HepG2 (cell line): Measurements from ENCODE around the gene SLC16A3. TPM values are rescaled to one million over a fixed set of nuclear protein-coding genes. Genes with fewer than 3 reads are reported as not detected.

Experiments
- ATF4 ChIP-seq, 2 experiments: fragments of 450-650 bp in 1 of 2; sonication (generic) in 1 of 2; formaldehyde crosslinking; IDR thresholded peaks; 2 replicates each; pipeline versions ENCODE4 v1.5.0 to v1.8.0; 2020 to 2022; ENCODE audit warnings: mild to moderate bottlenecking in 1 of 2, missing genetic modification reagents in 1 of 2
- ATF7 ChIP-seq, 2 experiments: fragments of 450-650 bp in 1 of 2; sonication (generic) in 1 of 2; formaldehyde crosslinking in 1 of 2; IDR thresholded peaks; 2 replicates each; pipeline versions ENCODE4 v1.4.0 to v1.6.1; 2016 to 2020; ENCODE audit warnings: antibody characterized with exemption in 1 of 2, mild to moderate bottlenecking in 1 of 2, missing genetic modification reagents in 1 of 2
- HMGA1 ChIP-seq: sonication (generic); formaldehyde crosslinking; conservative IDR thresholded peaks from 2 replicates; pipeline ENCODE4 v1.4.0; 2020; ENCODE audit warnings: missing genetic modification reagents
- KLF11 ChIP-seq: IDR thresholded peaks from 2 replicates; pipeline ENCODE4 v1.6.1; 2016; ENCODE audit warnings: missing compliant biosample characterization
- KLF12 ChIP-seq: sonication (generic); formaldehyde crosslinking; IDR thresholded peaks from 2 replicates; pipeline ENCODE4 v1.4.0; 2020; ENCODE audit warnings: missing genetic modification reagents, borderline replicate concordance
- MYC ChIP-seq: sonication (generic); formaldehyde crosslinking; IDR thresholded peaks from 2 replicates; pipeline ENCODE4 v1.9.0; 2021; ENCODE audit warnings: missing genetic modification reagents, borderline replicate concordance
- NR2F1 ChIP-seq, 2 experiments: fragments of 450-650 bp in 1 of 2; formaldehyde crosslinking in 1 of 2; IDR thresholded peaks; 2 replicates each; pipeline versions ENCODE4 v1.5.0 to v1.6.1; 2016 to 2020; ENCODE audit warnings: mild to moderate bottlenecking in 1 of 2, missing compliant biosample characterization in 1 of 2, missing genetic modification reagents in 1 of 2, moderate library complexity in 1 of 2
- PHF20 ChIP-seq: sonication (generic); formaldehyde crosslinking; IDR thresholded peaks from 2 replicates; pipeline ENCODE4 v1.5.0; 2020; ENCODE audit warnings: mild to moderate bottlenecking, missing genetic modification reagents
- RORA ChIP-seq: sonication (generic); formaldehyde crosslinking; IDR thresholded peaks from 2 replicates; pipeline ENCODE4 v1.5.0; 2020; ENCODE audit warnings: mild to moderate bottlenecking, missing genetic modification reagents, moderate library complexity
- SATB2 ChIP-seq: sonication (generic); formaldehyde crosslinking; IDR thresholded peaks from 2 replicates; pipeline ENCODE4 v1.5.0; 2020; ENCODE audit warnings: missing genetic modification reagents
- SOX13 ChIP-seq, 3 experiments: fragments of 450-650 bp in 1 of 3; sonication (generic) in 1 of 3; formaldehyde crosslinking in 1 of 3; IDR thresholded peaks in 2 of 3; conservative IDR thresholded peaks in 1 of 3; 2 replicates each; pipeline versions ENCODE4 v1.5.0 to v1.6.1; 2016 to 2020; ENCODE audit warnings: antibody characterized with exemption in 1 of 3, mild to moderate bottlenecking in 1 of 3, missing compliant biosample characterization in 1 of 3, missing genetic modification reagents in 1 of 3, moderate library complexity in 1 of 3
- SRF ChIP-seq: IDR thresholded peaks from 2 replicates; pipeline ENCODE4 v1.6.1; 2011; ENCODE audit warnings: mild to moderate bottlenecking, low read depth, low read length, moderate library complexity
- SRY ChIP-seq: sonication (generic); formaldehyde crosslinking; IDR thresholded peaks from 2 replicates; pipeline ENCODE4 v1.8.0; 2022; ENCODE audit warnings: mild to moderate bottlenecking, missing genetic modification reagents
- TARDBP ChIP-seq: sonication (generic); formaldehyde crosslinking; IDR thresholded peaks from 2 replicates; pipeline ENCODE4 v1.8.0; 2022; ENCODE audit warnings: mild to moderate bottlenecking, missing genetic modification reagents
- ZNF430 ChIP-seq: sonication (generic); formaldehyde crosslinking; IDR thresholded peaks from 2 replicates; pipeline ENCODE4 v1.9.0; 2021; ENCODE audit warnings: mild to moderate bottlenecking, missing genetic modification reagents
- ZNF547 ChIP-seq: sonication (generic); formaldehyde crosslinking; IDR thresholded peaks from 2 replicates; pipeline ENCODE4 v1.5.1; 2020; ENCODE audit warnings: mild to moderate bottlenecking, missing genetic modification reagents
- ZNF556 ChIP-seq: sonication (generic); formaldehyde crosslinking; IDR thresholded peaks from 2 replicates; pipeline ENCODE4 v1.4.0; 2020; ENCODE audit warnings: mild to moderate bottlenecking, missing genetic modification reagents, borderline replicate concordance
- ZNF614 ChIP-seq: IDR thresholded peaks from 2 replicates; pipeline ENCODE4 v1.6.1; 2018; ENCODE audit warnings: missing biosample characterization, missing genetic modification reagents, inconsistent platforms, borderline replicate concordance
- ZNF672 ChIP-seq: sonication (generic); formaldehyde crosslinking; IDR thresholded peaks from 2 replicates; pipeline ENCODE4 v1.8.1; 2022; ENCODE audit warnings: missing genetic modification reagents
- ZNF850 ChIP-seq: sonication (generic); formaldehyde crosslinking; conservative IDR thresholded peaks from 2 replicates; pipeline ENCODE4 v1.9.0; 2021; ENCODE audit warnings: mild to moderate bottlenecking, missing genetic modification reagents
- polyA plus RNA-seq, 8 experiments: library from polyadenylated mRNA; depleted of rRNA in 3 of 8; stranded (reverse) in 7 of 8; unstranded in 1 of 8; fragments of >200 nt; fragmentation: Illumina TruSeq in 4 of 8; extraction: Trizol in 4 of 8; gene quantifications; 2 replicates each; pipeline versions ENCODE4 v1.2.1 to v1.2.3, GENCODE V29; 2011 to 2016; ENCODE audit warnings: low read depth in 4 of 8, missing spikeins in 1 of 8, mixed read lengths in 1 of 8; ENCODE audit not compliant: insufficient read depth in 1 of 8
- total RNA-seq, 5 experiments: library from RNA; depleted of rRNA; stranded (reverse); fragments of >200 nt; fragmentation: Illumina TruSeq; extraction: Trizol; gene quantifications; 2 replicates each; pipeline ENCODE4 v1.2.3, GENCODE V29; 2016; ENCODE audit warnings: low read depth in 1 of 5
- TF ChIP-seq, protein P1 (sequence below): sonication (generic); formaldehyde crosslinking; IDR thresholded peaks from 2 replicates; pipeline ENCODE4 v1.4.0; 2020; ENCODE audit warnings: missing genetic modification reagents, borderline replicate concordance
- TF ChIP-seq, protein P2 (sequence below): sonication (generic); formaldehyde crosslinking; IDR thresholded peaks from 2 replicates; pipeline ENCODE4 v1.9.0; 2021; ENCODE audit warnings: missing genetic modification reagents, borderline replicate concordance
- TF ChIP-seq, protein P3 (sequence below): IDR thresholded peaks from 2 replicates; pipeline ENCODE4 v1.6.1; 2012; ENCODE audit warnings: inconsistent platforms

SLC16A3 gene
- total and polyA plus RNA-seq, 2 of the 13 experiments (the other 11 are each of a cell fraction or from before 2014, with no cell fraction given) = 242 to 349 TPM

- TF ChIP-seq, protein P1, sequence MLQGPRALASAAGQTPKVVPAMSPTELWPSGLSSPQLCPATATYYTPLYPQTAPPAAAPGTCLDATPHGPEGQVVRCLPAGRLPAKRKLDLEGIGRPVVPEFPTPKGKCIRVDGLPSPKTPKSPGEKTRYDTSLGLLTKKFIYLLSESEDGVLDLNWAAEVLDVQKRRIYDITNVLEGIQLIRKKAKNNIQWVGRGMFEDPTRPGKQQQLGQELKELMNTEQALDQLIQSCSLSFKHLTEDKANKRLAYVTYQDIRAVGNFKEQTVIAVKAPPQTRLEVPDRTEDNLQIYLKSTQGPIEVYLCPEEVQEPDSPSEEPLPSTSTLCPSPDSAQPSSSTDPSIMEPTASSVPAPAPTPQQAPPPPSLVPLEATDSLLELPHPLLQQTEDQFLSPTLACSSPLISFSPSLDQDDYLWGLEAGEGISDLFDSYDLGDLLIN (CRISPR knock-in tag) = no peak
- peak; percentile 74 for TF ChIP-seq ZNF430
- no peak for TF ChIP-seq ZNF547 (CRISPR knock-in tag)
- no peak for TF ChIP-seq HMGA1 (CRISPR knock-in tag)
- peak; percentile 69; the same call in 1 of the 2 replicates for TF ChIP-seq ZNF614
- TF ChIP-seq TARDBP (CRISPR knock-in tag) = 0 out of 2 replicates have a peak, but pooled peaks have one; percentile 46
- TF ChIP-seq ATF4 (CRISPR knock-in tag; IDR thresholded peaks at IDR 0.05) = 0 out of 4 replicates have a peak, but pooled peaks of 1 of the 2 experiments have one; percentile 16
- TF ChIP-seq SRY (CRISPR knock-in tag) = no peak
- TF ChIP-seq ZNF556 = no peak
- TF ChIP-seq SATB2 (CRISPR knock-in tag) = 0 out of 2 replicates have a peak, but pooled peaks have one; percentile 9
- no peak for TF ChIP-seq ATF7 (IDR thresholded peaks at IDR 0.05)
- no peak for TF ChIP-seq ATF7 (CRISPR knock-in tag; IDR thresholded peaks at IDR 0.05)
- no peak for TF ChIP-seq SOX13 (IDR thresholded peaks at IDR 0.05)
- peak in 1 of 2 experiments; percentile 45; a peak in 1 of 4 replicates for TF ChIP-seq SOX13 (CRISPR knock-in tag; conservative IDR thresholded peaks at IDR 0.05 in 1 of 2, IDR thresholded peaks at IDR 0.05 in 1 of 2)
- TF ChIP-seq ZNF672 (CRISPR knock-in tag) = no peak
- TF ChIP-seq RORA = no peak
- TF ChIP-seq, protein P2, sequence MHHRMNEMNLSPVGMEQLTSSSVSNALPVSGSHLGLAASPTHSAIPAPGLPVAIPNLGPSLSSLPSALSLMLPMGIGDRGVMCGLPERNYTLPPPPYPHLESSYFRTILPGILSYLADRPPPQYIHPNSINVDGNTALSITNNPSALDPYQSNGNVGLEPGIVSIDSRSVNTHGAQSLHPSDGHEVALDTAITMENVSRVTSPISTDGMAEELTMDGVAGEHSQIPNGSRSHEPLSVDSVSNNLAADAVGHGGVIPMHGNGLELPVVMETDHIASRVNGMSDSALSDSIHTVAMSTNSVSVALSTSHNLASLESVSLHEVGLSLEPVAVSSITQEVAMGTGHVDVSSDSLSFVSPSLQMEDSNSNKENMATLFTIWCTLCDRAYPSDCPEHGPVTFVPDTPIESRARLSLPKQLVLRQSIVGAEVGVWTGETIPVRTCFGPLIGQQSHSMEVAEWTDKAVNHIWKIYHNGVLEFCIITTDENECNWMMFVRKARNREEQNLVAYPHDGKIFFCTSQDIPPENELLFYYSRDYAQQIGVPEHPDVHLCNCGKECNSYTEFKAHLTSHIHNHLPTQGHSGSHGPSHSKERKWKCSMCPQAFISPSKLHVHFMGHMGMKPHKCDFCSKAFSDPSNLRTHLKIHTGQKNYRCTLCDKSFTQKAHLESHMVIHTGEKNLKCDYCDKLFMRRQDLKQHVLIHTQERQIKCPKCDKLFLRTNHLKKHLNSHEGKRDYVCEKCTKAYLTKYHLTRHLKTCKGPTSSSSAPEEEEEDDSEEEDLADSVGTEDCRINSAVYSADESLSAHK (CRISPR knock-in tag) = no peak
- TF ChIP-seq SRF = no peak
- TF ChIP-seq NR2F1 (CRISPR knock-in tag; IDR thresholded peaks at IDR 0.05) = peak; percentile 84 to 97
- TF ChIP-seq ZNF850 (CRISPR knock-in tag) = no peak
- TF ChIP-seq PHF20 (CRISPR knock-in tag) = 0 out of 2 replicates have a peak, but pooled peaks have one; percentile 16
- TF ChIP-seq KLF11 (CRISPR knock-in tag) = no peak
- TF ChIP-seq MYC (CRISPR knock-in tag) = peak; percentile 45
- no peak for TF ChIP-seq KLF12 (CRISPR knock-in tag)
- TF ChIP-seq, protein P3, sequence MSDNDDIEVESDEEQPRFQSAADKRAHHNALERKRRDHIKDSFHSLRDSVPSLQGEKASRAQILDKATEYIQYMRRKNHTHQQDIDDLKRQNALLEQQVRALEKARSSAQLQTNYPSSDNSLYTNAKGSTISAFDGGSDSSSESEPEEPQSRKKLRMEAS = peak; percentile 82
Observed at GRCh38 chr17:82216301-82217119, 12.3 kb upstream of the SLC16A3 start (continued).
